ENCODE measurements around the gene CD83. TPM values are rescaled to one million over a fixed set of nuclear protein-coding genes. Genes with fewer than 3 reads are reported as not detected.

Gene CD83
- total and polyA plus RNA-seq, 2 of the 8 experiments (the other 6 are each of a cell fraction or from before 2014, with no cell fraction given), result 4.6 to 8.5 TPM

GRCh38 chr6:14108571-14109410 lies 8.8 kb upstream of the CD83 start:
- H2AK5ac ChIP-seq (ENCODE audit: low read depth, low read length), result no peak overlapping the region
- no peaks in the 10 kb centered on the region for H3K79me1 ChIP-seq (ENCODE audit: low read depth, low read length)
- H3K18ac ChIP-seq (ENCODE audit: extremely low read depth, low read length), result no peak overlapping the region
- ChIA-PET CTCF (ENCODE audit: partially characterized antibody) (interaction anchor here (1.0 to 1.5 kb wide), 6 partner anchors 8 to 196 kb away, joined by 3 read pairs; no protein-coding TSS in a partner anchor), POLR2A (ENCODE audit: partially characterized antibody) (no interaction called here)
- H3K23me2 ChIP-seq (ENCODE audit: low read depth, low read length), result no peaks in the 10 kb centered on the region
- H3K56ac ChIP-seq (replicated peaks; ENCODE audit: insufficient read length, low read depth, low read length), result no peak overlapping the region
- no peak overlapping the region for H3K14ac ChIP-seq (ENCODE audit: insufficient read length)
- no peak overlapping the region for H3K4me2 ChIP-seq (ENCODE audit: insufficient read depth in 1 of 2, low read depth in 2 of 2, low read length in 2 of 2)
- H4K91ac ChIP-seq (replicated peaks; ENCODE audit: insufficient read length, low read length), result no peak overlapping the region
- no peak overlapping the region for H3K27ac ChIP-seq (ENCODE audit: low read depth, low read length)
- no peak overlapping the region for H2AFZ ChIP-seq (ENCODE audit: low read length)
- peaks cover 12 to 14% of the 10 kb centered on the region in 2 experiments for H3K9me3 ChIP-seq (ENCODE audit: insufficient read depth in 2 of 2, low read depth in 1 of 2, low read length in 1 of 2)
- no peak overlapping the region for H2BK5ac ChIP-seq (ENCODE audit: low read depth, low read length)
- no peaks in the 10 kb centered on the region; a peak in 1 of 7 replicates for H3K4me1 ChIP-seq (replicated peaks in 1 of 4; ENCODE audit: control insufficient read depth in 3 of 4, insufficient read depth in 4 of 4, low read length in 3 of 4)
- no peak overlapping the region for H3K23ac ChIP-seq (ENCODE audit: insufficient read length)
- DNase-seq (ENCODE audit: low read depth in 1 of 2, low spot score in 2 of 2) (no peak), FAIRE-seq (no peak)
- no peak overlapping the region for H2BK15ac ChIP-seq (ENCODE audit: low read length)
- 82% methylated on average over 14 of the region's 14 CpGs; no CpG with 5 or more reads in 1 of the 2 experiments for WGBS, 2 experiments (ENCODE audit: extremely low coverage in 1 of 2, insufficient coverage in 1 of 2, insufficient read length in 1 of 2, insufficient replicate concordance in 2 of 2, low coverage in 1 of 2, low lambda C conversion rate in 2 of 2, missing lambda C conversion rate in 1 of 2)
- H2BK20ac ChIP-seq (ENCODE audit: low read length), result no peak overlapping the region
- no peak overlapping the region for H2BK12ac ChIP-seq (ENCODE audit: low read depth, low read length)
- H3K36me3 ChIP-seq (ENCODE audit: control insufficient read depth in 2 of 4, insufficient read depth in 4 of 4, low read length in 3 of 4), result peaks cover 0 to 8% (median 0%) of the 10 kb centered on the region in 4 experiments; a peak in 1 of 8 replicates
- H3K79me2 ChIP-seq (ENCODE audit: control insufficient read depth in 1 of 2, insufficient read depth in 2 of 2, low read length in 2 of 2), result no peaks in the 10 kb centered on the region
- no peak overlapping the region for H4K8ac ChIP-seq (ENCODE audit: extremely low read depth, insufficient read depth, low read length)
- no peaks in the 10 kb centered on the region for H4K20me1 ChIP-seq (replicated peaks in 1 of 2; ENCODE audit: control insufficient read depth in 1 of 2, insufficient read depth in 2 of 2, low read length in 2 of 2)
- no peak overlapping the region for H3K4ac ChIP-seq (replicated peaks; ENCODE audit: insufficient read length, low read depth, low read length)
- no peak overlapping the region for H4K5ac ChIP-seq (ENCODE audit: insufficient read length, low read depth, low read length)
- no peaks in the 10 kb centered on the region for H3K27me3 ChIP-seq (replicated peaks in 1 of 4; ENCODE audit: control insufficient read depth in 3 of 4, extremely low read depth in 1 of 4, insufficient read depth in 3 of 4, low read length in 3 of 4)
- no peak overlapping the region for H3K9ac ChIP-seq (replicated peaks in 1 of 4; ENCODE audit: extremely low read depth in 1 of 4, low read depth in 3 of 4, low read length in 3 of 4)
- H3K4me3 ChIP-seq (ENCODE audit: extremely low read depth in 1 of 4, insufficient read depth in 2 of 4, low read depth in 3 of 4, low read length in 4 of 4), result no peak overlapping the region
- H2BK120ac ChIP-seq (replicated peaks; ENCODE audit: low read depth, low read length), result no peak overlapping the region
- no peak for TF ChIP-seq RNF2 (IDR thresholded peaks at IDR 0.05; ENCODE audit: borderline replicate concordance, low read depth, low read length, missing control alignments, poor library complexity, severe bottlenecking)
- no peak for TF ChIP-seq SUZ12 (IDR thresholded peaks at IDR 0.05; ENCODE audit: low read length)
- TF ChIP-seq BRCA1 (IDR thresholded peaks at IDR 0.05; ENCODE audit: low read depth, low read length), result no peak
- no peak for TF ChIP-seq SP1 (IDR thresholded peaks at IDR 0.05; ENCODE audit: low read depth, low read length)
- TF ChIP-seq SP4 (IDR thresholded peaks at IDR 0.05; ENCODE audit: low read length), result no peak
- TF ChIP-seq PHF8 (conservative IDR thresholded peaks at IDR 0.05; ENCODE audit: low read depth, low read length), result no peak
- TF ChIP-seq RBBP5 (IDR thresholded peaks at IDR 0.05; ENCODE audit: borderline replicate concordance, low read depth, low read length), result no peak
